HG03025 (cell line): ENCODE results near the gene MS4A10.

ENCODE experiments used
- ATAC-seq: cut with Tn5 transposase; IDR thresholded peaks from one replicate; pipeline ENCODE4 v1.9.1; 2021; ENCODE audit warnings: mild to moderate bottlenecking, moderate library complexity; ENCODE audit not compliant: unreplicated experiment, low FRiP score

Gene MS4A10

DNA sequence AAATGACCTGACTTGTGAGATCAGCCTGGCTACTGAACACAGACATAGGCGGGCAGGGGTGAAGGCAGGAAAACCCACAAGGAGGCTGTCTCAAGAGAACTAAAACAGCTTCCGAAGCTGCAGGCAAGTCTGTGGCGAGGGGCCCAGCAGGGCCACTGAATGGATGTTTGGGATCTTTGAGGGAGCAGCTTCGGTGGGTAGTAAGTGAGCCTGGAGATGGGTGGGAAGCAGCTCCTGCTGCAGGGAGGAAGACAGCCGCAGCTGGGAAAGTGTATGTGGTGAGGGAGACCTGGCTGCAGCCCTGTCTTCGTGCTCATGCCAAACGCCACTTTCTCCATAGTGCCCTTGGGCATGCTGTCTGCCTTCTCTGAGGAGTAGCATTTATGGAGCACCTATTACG is 60.2 kb downstream of the MS4A10 start:
- no peak for ATAC-seq

DNA sequence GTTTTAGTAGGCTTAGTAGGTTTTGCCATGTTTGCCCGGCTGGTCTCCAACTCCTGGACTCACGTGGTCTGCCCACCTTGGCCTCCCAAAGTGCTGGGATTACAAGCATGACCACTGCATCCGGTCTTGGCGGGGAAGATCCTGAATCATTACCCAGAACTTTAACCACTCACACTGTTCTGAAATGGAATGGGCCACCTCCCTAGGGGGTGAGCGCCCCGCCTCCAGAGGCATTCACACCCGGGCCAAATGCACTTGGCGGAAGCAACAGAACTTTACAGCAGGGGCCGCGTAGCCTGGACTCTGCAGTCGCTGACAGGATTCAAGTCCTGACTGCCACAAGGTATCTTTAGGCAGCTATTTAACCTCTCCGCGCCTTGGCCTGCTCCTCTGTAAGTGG is 62.1 kb downstream of the MS4A10 start:
- ATAC-seq: no peak

DNA sequence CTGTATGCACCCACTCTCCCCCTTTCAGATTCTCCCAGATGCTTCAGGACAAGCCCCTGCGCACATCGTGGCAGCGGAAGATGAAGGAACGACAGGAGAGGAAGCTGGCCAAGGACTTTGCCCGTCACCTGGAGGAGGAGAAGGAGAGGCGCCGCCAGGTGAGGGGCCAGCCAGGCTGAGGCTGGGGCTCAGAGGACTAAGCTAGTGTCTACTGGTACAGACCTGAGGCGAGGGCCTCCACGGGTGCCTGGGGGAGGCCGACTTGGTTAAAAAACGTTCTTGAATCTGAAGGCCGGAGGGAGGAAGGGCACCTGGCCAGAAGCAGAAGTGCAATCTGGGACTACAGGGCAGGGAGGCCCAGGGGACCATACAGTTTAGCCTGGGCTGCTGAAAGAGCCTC is 62.8 kb downstream of the MS4A10 start:
- no peak for ATAC-seq

DNA sequence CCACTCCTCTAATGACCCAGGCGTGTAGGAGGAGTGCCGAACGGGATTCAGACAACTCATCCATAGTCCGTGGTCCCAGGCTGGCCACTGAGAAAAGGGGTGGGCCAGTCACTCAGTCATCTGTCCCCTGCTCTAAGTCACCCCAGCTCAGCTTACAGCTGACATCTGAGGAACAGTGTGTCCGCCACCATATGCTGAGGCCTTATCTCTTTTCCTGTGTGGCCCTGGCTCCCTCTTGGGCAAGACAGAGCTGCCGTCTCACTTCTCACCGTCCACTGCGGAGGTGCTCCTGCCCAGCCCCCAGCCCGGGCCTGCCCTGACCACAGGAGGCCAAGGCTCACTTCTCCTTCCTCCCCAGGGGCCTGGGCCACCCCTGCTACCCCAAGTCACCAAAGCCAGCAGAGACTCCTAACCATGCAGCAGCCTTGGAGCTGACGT is 63.6 kb downstream of the MS4A10 start:
- ATAC-seq: no peak

DNA sequence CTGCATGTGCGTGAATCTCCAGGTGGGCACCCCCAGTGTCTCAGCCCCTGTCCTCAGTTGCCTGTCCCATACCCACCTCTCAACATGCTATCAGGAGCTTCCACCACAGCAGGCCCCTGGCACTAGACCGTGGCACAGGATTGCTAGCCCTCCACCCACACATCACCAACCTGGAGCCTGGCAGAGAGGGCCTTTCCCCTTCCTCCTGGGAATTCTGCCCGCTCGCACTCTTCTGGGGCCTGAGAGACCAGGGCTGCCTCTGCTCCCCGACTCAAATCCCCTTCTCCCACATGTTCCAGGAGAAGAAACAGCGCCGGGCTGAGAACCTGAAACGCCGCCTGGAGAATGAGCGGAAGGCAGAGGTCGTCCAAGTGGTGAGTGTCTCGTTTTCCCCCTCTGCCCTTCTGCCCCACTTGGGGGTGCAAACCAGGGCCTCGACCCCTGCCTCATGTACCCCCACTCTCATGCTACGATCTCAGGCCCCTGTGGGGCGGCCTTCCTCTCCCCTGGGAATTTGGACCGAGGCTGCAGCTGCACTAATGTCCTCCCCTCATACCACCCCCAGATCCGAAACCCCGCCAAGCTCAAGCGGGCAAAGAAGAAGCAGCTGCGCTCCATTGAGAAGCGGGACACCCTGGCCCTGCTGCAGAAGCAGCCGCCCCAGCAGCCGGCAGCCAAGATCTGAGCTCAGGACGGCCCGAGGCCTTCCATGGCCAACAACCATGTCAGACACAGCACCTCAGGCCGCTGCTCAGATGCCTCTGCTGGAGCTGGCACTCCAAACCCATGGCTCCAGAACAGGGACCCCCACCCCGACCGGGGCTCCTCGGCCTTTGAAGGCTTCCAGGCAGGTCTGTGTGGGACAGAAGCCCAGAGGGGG is 64.7 kb downstream of the MS4A10 start:
- ATAC-seq: no peak
